BJ (cell line): ENCODE measurements around the gene RERE. TPM values are rescaled to one million over a fixed set of nuclear protein-coding genes. Genes with fewer than 3 reads are reported as not detected.

Experiments
- CTCF ChIA-PET: fragments of 350-600 bp; formaldehyde crosslinking; extraction: SDS; loops from one replicate; lab custom pipeline; 2021; ENCODE audit warnings: antibody characterized with exemption, inconsistent platforms; lab: Yijun Ruan, JAX
- POLR2A ChIA-PET: fragments of 300-600 bp; sonication (Branson Sonifier 250); formaldehyde crosslinking; extraction: SDS; loops from one replicate; lab custom pipeline; 2021; ENCODE audit warnings: antibody characterized with exemption; lab: Charles Lee
- DNase-seq: peaks from one replicate; pipeline ENCODE4 v3.0.0-alpha.2; 2011; ENCODE audit warnings: low read depth
- H3K27me3 ChIP-seq: 2 replicates; pipeline ENCODE4 v1.6.0; 2011; ENCODE audit warnings: low read length; ENCODE audit not compliant: control insufficient read depth, insufficient read depth
- H3K36me3 ChIP-seq: 2 replicates; pipeline ENCODE4 v1.5.1; 2011; ENCODE audit warnings: low read length; ENCODE audit not compliant: control insufficient read depth, insufficient read depth
- H3K4me3 ChIP-seq: 2 replicates; pipeline ENCODE4 v1.5.1; 2011; ENCODE audit warnings: low read depth, mild to moderate bottlenecking, control low read depth, low read length
- CTCF ChIP-seq: IDR thresholded peaks from 2 replicates; pipeline ENCODE4 v1.5.1; 2011; ENCODE audit warnings: low read depth, mild to moderate bottlenecking, control low read depth, inconsistent platforms, low read length, moderate library complexity; ENCODE audit not compliant: insufficient read depth
- polyA plus RNA-seq: library from polyadenylated mRNA; depleted of rRNA; stranded (reverse); fragments of >200 nt; gene quantifications from 2 replicates; pipeline ENCODE4 v1.2.3, GENCODE V29; 2011

Gene RERE
- polyA plus RNA-seq, 1 experiment: 3.8 TPM

GRCh38 chr1:8486047-8486446 lies 331.4 kb downstream of the RERE start:
- Histone ChIP-seq H3K27me3 (no peaks in the 10 kb centered on the region), H3K36me3 (no peaks in the 10 kb centered on the region), H3K4me3 (no peak overlapping the region)
- CTCF ChIA-PET: no interaction called here
- DNase-seq: no peak
- no peak for TF ChIP-seq CTCF
- POLR2A ChIA-PET: no interaction called here

GRCh38 chr1:8483586-8483985 lies 333.9 kb downstream of the RERE start:
- no peaks in the 10 kb centered on the region for H3K27me3 ChIP-seq
- ChIA-PET POLR2A (no interaction called here), CTCF (interaction anchor here (1.1 kb wide), 1 partner anchor 75 kb away, joined by 3 read pairs; no protein-coding TSS in a partner anchor)
- H3K36me3 ChIP-seq: no peaks in the 10 kb centered on the region
- H3K4me3 ChIP-seq: no peak overlapping the region
- DNase-seq: no peak
- TF ChIP-seq CTCF: no peak

GRCh38 chr1:8482979-8483381 lies 334.5 kb downstream of the RERE start:
- POLR2A ChIA-PET: interaction anchor here (0.6 kb wide), 1 partner anchor 67 kb away, joined by 3 read pairs; no protein-coding TSS in a partner anchor
- H3K4me3 ChIP-seq: no peak overlapping the region
- H3K27me3 ChIP-seq: no peaks in the 10 kb centered on the region
- no peak for DNase-seq
- H3K36me3 ChIP-seq: no peaks in the 10 kb centered on the region
- CTCF ChIA-PET: interaction anchor here (0.6 to 1.1 kb wide), 3 partner anchors 28 to 196 kb away, joined by 3 to 5 read pairs (median 3); no protein-coding TSS in a partner anchor
- no peak for TF ChIP-seq CTCF

GRCh38 chr1:8481650-8482380 lies 335.6 kb downstream of the RERE start:
- no peaks in the 10 kb centered on the region for H3K27me3 ChIP-seq
- DNase-seq: no peak
- TF ChIP-seq CTCF: no peak
- H3K4me3 ChIP-seq: no peak overlapping the region
- ChIA-PET CTCF (interaction anchor here (1.1 to 1.5 kb wide), 2 partner anchors 8 to 29 kb away, joined by 3 to 5 read pairs; no protein-coding TSS in a partner anchor), POLR2A (no interaction called here)
- no peaks in the 10 kb centered on the region for H3K36me3 ChIP-seq

- no peak for TF ChIP-seq CTCF
- H3K36me3 ChIP-seq: no peaks in the 10 kb centered on the region
- no peak for DNase-seq
- POLR2A ChIA-PET: no interaction called here
- CTCF ChIA-PET: interaction anchor here (0.6 to 1.4 kb wide), 4 partner anchors 13 to 184 kb away, joined by 3 read pairs; no protein-coding TSS in a partner anchor
- H3K4me3 ChIP-seq: no peak overlapping the region
- no peaks in the 10 kb centered on the region for H3K27me3 ChIP-seq
Observed at GRCh38 chr1:8478566-8478965, 338.9 kb downstream of the RERE start.
